ENCODE data around the gene LINGO4.

Gene LINGO4

GRCh38 chr1:151825751-151826660, 20.8 kb upstream of the LINGO4 start:
- POLR2A ChIA-PET: no interaction called here
- TF ChIP-seq ZIC2 (tag by site-specific recombination; IDR thresholded peaks at IDR 0.05) (peak; percentile 43), ZBTB48 (tag by site-specific recombination; IDR thresholded peaks at IDR 0.05) (peak; percentile 87), ZNF707 (tag by site-specific recombination; IDR thresholded peaks at IDR 0.05) (0 out of 2 replicates have a peak, but pooled peaks have one; percentile 23), ZNF2 (tag by site-specific recombination; IDR thresholded peaks at IDR 0.05) (no peak)
- Histone ChIP-seq H3K4me3 (ENCODE audit: low read depth, low read length) (no peak overlapping the region), H3K4me1 (ENCODE audit: control insufficient read depth, insufficient read depth, low read length) (peaks cover 2% of the 10 kb centered on the region), H3K36me3 (ENCODE audit: control insufficient read depth in 2 of 2, insufficient read depth in 1 of 2, low read length in 2 of 2) (no peaks in the 10 kb centered on the region), H3K27ac (ENCODE audit: extremely low read depth, low read depth, low read length) (no peak overlapping the region), H3K9me3 (ENCODE audit: control insufficient read depth, insufficient read depth, low read depth, low read length) (no peaks in the 10 kb centered on the region)
- CTCF ChIA-PET: interaction anchor here (1.3 kb wide), 1 partner anchor 10 kb away, joined by 3 read pairs; no protein-coding TSS in a partner anchor

GRCh38 chr1:151825204-151825603, 20.0 kb upstream of the LINGO4 start:
- TF ChIP-seq ZNF174 (tag by site-specific recombination; IDR thresholded peaks at IDR 0.05) (no peak), ZSCAN4 (tag by site-specific recombination; IDR thresholded peaks at IDR 0.05) (peak; percentile 86)
- no peaks in the 10 kb centered on the region for H3K9me3 ChIP-seq (ENCODE audit: control insufficient read depth, insufficient read depth, low read depth, low read length)
- H3K4me3 ChIP-seq (ENCODE audit: low read depth, low read length): no peak overlapping the region
- POLR2A ChIA-PET: no interaction called here
- no peaks in the 10 kb centered on the region; the same call in 1 of the 2 replicates for H3K4me1 ChIP-seq (ENCODE audit: control insufficient read depth, insufficient read depth, low read length)
- H3K36me3 ChIP-seq (ENCODE audit: control insufficient read depth in 2 of 2, insufficient read depth in 1 of 2, low read length in 2 of 2): no peaks in the 10 kb centered on the region
- H3K27ac ChIP-seq (ENCODE audit: extremely low read depth, low read depth, low read length): no peak overlapping the region
- CTCF ChIA-PET: interaction anchor here (1.3 kb wide), 1 partner anchor 11 kb away, joined by 3 read pairs; no protein-coding TSS in a partner anchor

- POLR2A ChIA-PET: interaction anchor here (1.0 kb wide), 1 partner anchor 60 kb away, joined by 3 read pairs; the partner anchor contains the start of gene MRPL9
- Histone ChIP-seq H3K27ac (ENCODE audit: extremely low read depth, low read depth, low read length) (no peak overlapping the region), H3K9me3 (ENCODE audit: control insufficient read depth, insufficient read depth, low read depth, low read length) (no peaks in the 10 kb centered on the region), H3K36me3 (ENCODE audit: control insufficient read depth in 2 of 2, insufficient read depth in 1 of 2, low read length in 2 of 2) (no peaks in the 10 kb centered on the region), H3K4me3 (ENCODE audit: low read depth, low read length) (no peak overlapping the region), H3K4me1 (ENCODE audit: control insufficient read depth, insufficient read depth, low read length) (no peaks in the 10 kb centered on the region)
- CTCF ChIA-PET: interaction anchor here (1.8 kb wide), 1 partner anchor 13 kb away, joined by 6 read pairs; no protein-coding TSS in a partner anchor
- TF ChIP-seq ZNF423 (tag by site-specific recombination; IDR thresholded peaks at IDR 0.05) (no peak), ZNF521 (tag by site-specific recombination; IDR thresholded peaks at IDR 0.05) (no peak), EGR2 (tag by site-specific recombination; IDR thresholded peaks at IDR 0.05; ENCODE audit: low read depth) (no peak), KLF10 (tag by site-specific recombination; IDR thresholded peaks at IDR 0.05) (no peak), ZNF416 (tag by site-specific recombination; IDR thresholded peaks at IDR 0.05) (no peak), ZBTB21 (tag by site-specific recombination; IDR thresholded peaks at IDR 0.05) (no peak), REPIN1 (tag by site-specific recombination; IDR thresholded peaks at IDR 0.05; ENCODE audit: low read depth) (no peak), ZBTB26 (tag by site-specific recombination; optimal IDR thresholded peaks at IDR 0.05) (no peak), ZXDB (tag by site-specific recombination; IDR thresholded peaks at IDR 0.05) (no peak), ZNF585B (tag by site-specific recombination; IDR thresholded peaks at IDR 0.05) (no peak), MYNN (tag by site-specific recombination; IDR thresholded peaks at IDR 0.05; ENCODE audit: borderline replicate concordance) (no peak), ZNF488 (tag by site-specific recombination; IDR thresholded peaks at IDR 0.05) (no peak), ZNF221 (tag by site-specific recombination; IDR thresholded peaks at IDR 0.05; ENCODE audit: borderline replicate concordance) (no peak), ZFP3 (tag by site-specific recombination; IDR thresholded peaks at IDR 0.05; ENCODE audit: low read depth) (no peak), ZNF843 (tag by site-specific recombination; IDR thresholded peaks at IDR 0.05) (no peak), ZNF837 (tag by site-specific recombination; IDR thresholded peaks at IDR 0.05) (no peak), RBAK (tag by site-specific recombination; IDR thresholded peaks at IDR 0.05) (no peak), BCL11A (tag by site-specific recombination; IDR thresholded peaks at IDR 0.05; ENCODE audit: low read depth) (no peak), ZNF350 (tag by site-specific recombination; IDR thresholded peaks at IDR 0.05) (no peak), INSM2 (tag by site-specific recombination; IDR thresholded peaks at IDR 0.05) (no peak)
Observed at GRCh38 chr1:151823175-151823574, 18.0 kb upstream of the LINGO4 start.

Data from HEK293 (cell line).